ENCODE data around the gene KRT28. TPM values are rescaled to one million over a fixed set of nuclear protein-coding genes. Genes with fewer than 3 reads are reported as not detected.
"Not testable (repeated sequence)": the region's sequence is repeated elsewhere in the genome, so short reads cannot be mapped to it uniquely, and the experiment has no call there.

The KRT28 gene
- total RNA-seq, 1 donor from 2014 or later = not detected

- intact Hi-C loops (cut with DNase I) = no loop called here
- ATAC-seq (ENCODE audit: poor library complexity) (no peak), DNase-seq (no peak)
Measured at GRCh38 chr17:40820228-40820838, 20.6 kb upstream of the KRT28 start.

GRCh38 chr17:40819528-40820125 is 19.9 kb upstream of the KRT28 start:
- DNase-seq = no peak
- intact Hi-C loops (cut with DNase I) = no loop called here
- peak; percentile 34 for ATAC-seq (ENCODE audit: poor library complexity)

DNA sequence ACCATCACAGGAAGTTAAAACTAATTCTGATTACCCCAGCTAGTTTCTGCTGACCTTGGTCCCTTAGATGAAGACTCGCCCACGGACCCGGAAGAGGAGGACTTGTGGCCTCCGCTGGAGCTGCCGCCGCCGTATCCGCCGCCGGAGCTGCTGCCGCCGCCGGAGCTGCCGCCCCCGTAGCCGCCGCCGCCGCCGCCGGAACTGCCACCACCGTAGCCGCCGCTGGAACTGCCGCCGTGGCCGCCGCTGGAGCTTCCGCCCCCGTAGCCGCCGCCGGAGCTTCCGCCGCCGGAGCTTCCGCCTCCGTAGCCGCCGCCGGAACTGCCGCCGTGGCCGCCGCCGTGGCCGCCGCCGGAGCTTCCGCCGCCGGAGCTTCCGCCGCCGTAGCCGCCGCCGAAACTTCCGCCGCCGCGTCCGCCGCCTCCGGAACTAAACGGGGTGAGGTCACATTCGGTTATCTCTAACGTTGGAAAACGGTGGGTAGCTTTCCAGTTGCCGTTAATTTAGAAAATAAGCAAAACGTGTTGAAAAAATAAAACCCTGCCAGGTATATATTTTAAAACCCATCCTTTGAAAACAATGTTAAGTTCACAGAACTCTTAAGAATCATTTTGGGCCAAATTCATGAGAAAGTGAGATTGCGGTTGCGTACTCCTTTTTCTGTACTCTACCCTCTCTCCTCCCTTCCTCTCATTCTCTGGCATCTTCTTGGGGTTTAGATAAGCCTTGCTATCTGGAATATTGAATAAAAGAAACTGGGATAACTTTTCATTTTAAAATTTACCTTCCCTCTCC is 19.2 kb upstream of the KRT28 start:
- DNase-seq (peak; percentile 88), ATAC-seq (ENCODE audit: poor library complexity) (peak; percentile 98)
- intact Hi-C loops (cut with DNase I) = no loop called here

- DNase-seq (no peak), ATAC-seq (ENCODE audit: poor library complexity) (no peak)
- intact Hi-C loops (cut with DNase I) = no loop called here
Measured at GRCh38 chr17:40818343-40818732, 18.6 kb upstream of the KRT28 start.

GRCh38 chr17:40817103-40817682 is 17.4 kb upstream of the KRT28 start:
- intact Hi-C loops (cut with DNase I) = no loop called here
- DNase-seq (no peak), ATAC-seq (ENCODE audit: poor library complexity) (no peak)

DNA sequence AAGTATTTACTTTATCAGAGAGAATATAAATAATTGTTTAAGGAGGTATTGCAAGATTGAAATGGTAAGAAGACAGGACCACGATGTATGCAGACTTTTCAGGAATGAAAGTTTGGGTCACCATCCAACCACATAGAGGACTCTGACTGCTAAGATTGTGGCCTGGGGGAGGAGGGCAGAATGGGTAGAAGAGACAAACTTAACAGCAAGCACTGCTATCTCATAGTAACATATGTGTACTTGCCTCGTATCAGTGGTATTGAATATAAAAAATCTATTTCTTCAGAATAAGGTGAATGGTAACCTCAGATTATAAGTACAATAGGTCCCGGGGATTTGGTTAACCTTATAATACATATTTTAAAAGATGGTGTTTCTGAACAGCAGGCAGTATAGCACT is 16.8 kb upstream of the KRT28 start:
- intact Hi-C loops (cut with DNase I) = no loop called here
- DNase-seq = no peak
- ATAC-seq (ENCODE audit: poor library complexity) = no peak

GRCh38 chr17:40815381-40815780 is 15.6 kb upstream of the KRT28 start:
- ATAC-seq (ENCODE audit: poor library complexity) = no peak
- DNase-seq = no peak
- intact Hi-C loops (cut with DNase I) = no loop called here

GRCh38 chr17:40814657-40815056 is 14.9 kb upstream of the KRT28 start:
- ATAC-seq (ENCODE audit: poor library complexity); intact Hi-C loops (cut with DNase I); DNase-seq: not testable (repeated sequence)

GRCh38 chr17:40813804-40814203 is 14.0 kb upstream of the KRT28 start:
- ATAC-seq (ENCODE audit: poor library complexity) = no peak
- intact Hi-C loops (cut with DNase I) = no loop called here
- no peak for DNase-seq

- ATAC-seq (ENCODE audit: poor library complexity) (no peak), DNase-seq (no peak)
- intact Hi-C loops (cut with DNase I) = no loop called here
Measured at GRCh38 chr17:40812639-40813038, 12.9 kb upstream of the KRT28 start.

DNA sequence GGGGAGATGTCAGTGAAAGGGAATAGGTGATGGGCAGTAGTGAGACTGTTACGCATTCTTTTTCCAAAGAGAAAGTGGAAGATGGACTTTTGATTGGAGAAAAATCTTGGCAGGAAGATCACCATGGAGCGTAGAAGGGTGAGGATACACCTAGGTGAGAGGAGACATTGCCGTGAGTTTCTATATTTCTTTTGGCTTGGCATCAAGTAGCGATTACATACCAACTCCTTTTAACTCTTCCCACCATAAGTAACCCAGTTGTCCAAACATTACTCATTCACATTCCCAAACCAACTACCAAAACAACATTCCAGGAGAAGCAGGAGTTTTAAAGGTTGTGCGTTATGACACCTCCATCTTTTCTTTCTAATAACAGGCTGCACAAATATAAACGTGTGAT is 10.7 kb upstream of the KRT28 start:
- intact Hi-C loops (cut with DNase I) = no loop called here
- ATAC-seq (ENCODE audit: poor library complexity) = no peak
- DNase-seq = no peak

GRCh38 chr17:40809721-40810421 is 10.1 kb upstream of the KRT28 start:
- ATAC-seq (ENCODE audit: poor library complexity) (peak; percentile 75), DNase-seq (no peak)
- intact Hi-C loops (cut with DNase I) = loop anchor here (5.0 to 10.0 kb wide), 2 partner anchors 735 to 852 kb away; no protein-coding TSS in a partner anchor

DNA sequence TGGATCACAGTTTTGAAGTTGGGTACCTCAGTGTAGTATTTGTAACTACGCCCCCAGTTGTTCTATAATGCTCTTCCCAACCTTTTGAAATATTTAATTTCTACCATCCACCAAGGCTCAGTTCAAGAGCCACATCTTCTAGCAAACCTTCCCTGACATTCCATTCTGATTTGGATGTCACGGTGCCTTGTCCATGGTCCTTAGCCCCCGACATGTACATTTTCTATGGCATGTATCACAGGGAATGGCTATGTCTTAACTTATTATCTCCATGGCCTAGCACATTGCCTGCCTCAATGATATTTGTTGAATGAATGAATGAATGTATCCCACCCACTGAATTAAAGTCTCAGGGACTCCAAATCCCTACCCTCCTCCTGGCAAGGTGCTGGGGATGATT is 6.4 kb upstream of the KRT28 start:
- DNase-seq (no peak), ATAC-seq (ENCODE audit: poor library complexity) (no peak)
- intact Hi-C loops (cut with DNase I) = loop anchor here (5.0 to 10.0 kb wide), 2 partner anchors 739 to 856 kb away; no protein-coding TSS in a partner anchor

DNA sequence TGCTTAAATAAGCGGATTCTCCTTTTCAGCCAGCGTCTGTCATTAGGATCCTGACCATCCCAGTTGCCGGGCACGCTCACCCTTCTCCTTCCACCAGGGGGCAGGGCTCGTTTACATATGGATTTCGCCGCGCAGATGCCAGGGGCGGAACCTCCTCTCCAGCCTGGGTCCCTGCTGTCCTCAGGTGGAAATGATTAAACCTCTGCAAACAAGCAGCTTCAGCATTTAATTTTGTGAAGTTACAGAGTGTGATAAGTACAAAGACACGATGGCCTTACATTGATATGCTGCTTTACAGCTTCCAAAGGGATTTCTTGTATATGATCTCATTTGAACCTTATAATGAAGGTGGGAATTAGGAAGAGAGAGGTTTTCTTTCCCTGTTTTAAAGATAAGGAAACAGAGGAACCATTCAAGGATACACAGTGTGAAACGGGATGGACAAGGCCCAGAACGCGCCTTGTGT is 3.9 kb upstream of the KRT28 start:
- DNase-seq (peak; percentile 85), ATAC-seq (ENCODE audit: poor library complexity) (peak; percentile 90)
- intact Hi-C loops (cut with DNase I) = loop anchor here (10.0 kb wide), 1 partner anchor 741 kb away; no protein-coding TSS in a partner anchor

DNA sequence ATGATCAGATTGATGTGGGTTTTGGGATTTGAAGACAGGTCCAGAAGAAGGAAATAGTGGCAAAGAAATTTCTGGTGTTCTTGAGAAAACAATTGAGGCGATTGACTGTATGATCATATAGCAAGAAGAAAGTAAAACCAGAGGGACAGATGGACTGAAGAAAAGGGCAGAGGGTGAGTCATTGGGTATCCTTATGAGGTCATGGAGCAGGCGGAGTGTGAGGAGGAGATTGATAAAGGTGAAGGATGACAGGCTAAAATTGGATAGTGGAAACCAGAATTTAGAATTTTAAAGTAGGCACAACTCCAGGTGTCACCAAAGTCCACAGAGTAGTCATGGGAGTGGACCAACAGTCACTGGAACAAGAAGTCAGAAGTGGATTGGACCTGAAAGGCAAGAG is 1.4 kb upstream of the KRT28 start:
- no peak for DNase-seq
- ATAC-seq (ENCODE audit: poor library complexity) = no peak
- intact Hi-C loops (cut with DNase I) = loop anchor here (10.0 kb wide), 1 partner anchor 744 kb away; no protein-coding TSS in a partner anchor

GRCh38 chr17:40800381-40800780 is 622 bp upstream of the KRT28 start:
- ATAC-seq (ENCODE audit: poor library complexity) (no peak), DNase-seq (no peak)
- intact Hi-C loops (cut with DNase I) = loop anchor here (10.0 kb wide), 1 partner anchor 744 kb away; no protein-coding TSS in a partner anchor

DNA sequence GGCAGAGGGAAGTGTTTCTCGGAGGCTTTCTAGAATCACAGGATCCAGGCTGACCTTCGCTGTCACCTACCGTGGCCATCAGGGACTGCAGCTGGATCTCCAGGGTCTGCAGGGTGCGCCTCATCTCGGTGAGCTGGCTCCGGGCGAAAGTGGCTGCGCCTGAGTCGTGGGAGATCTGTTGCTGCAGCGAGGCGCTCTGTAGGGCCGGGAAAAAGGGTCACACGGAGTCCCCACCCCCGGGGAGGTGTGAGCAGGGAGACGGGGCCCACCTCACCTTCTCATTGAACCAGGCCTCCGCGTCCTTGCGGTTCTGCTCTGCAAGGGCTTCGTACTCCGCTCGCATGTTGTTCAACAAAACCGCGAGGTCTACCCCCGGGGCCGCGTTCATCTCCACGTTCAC is 2.9 kb downstream of the KRT28 start:
- no peak for DNase-seq
- intact Hi-C loops (cut with DNase I) = no loop called here
- no peak for ATAC-seq (ENCODE audit: poor library complexity)

GRCh38 chr17:40795019-40795667 is 4.6 kb downstream of the KRT28 start:
- DNase-seq (no peak), ATAC-seq (ENCODE audit: poor library complexity) (no peak)
- intact Hi-C loops (cut with DNase I) = no loop called here
